Measurements from ENCODE around the gene SLC7A1.

Gene SLC7A1

GRCh38 chr13:29551214-29551613 lies 44.3 kb downstream of the SLC7A1 start:
- no peak for DNase-seq (ENCODE audit: low read depth)

GRCh38 chr13:29550430-29550988 lies 45.0 kb downstream of the SLC7A1 start:
- no peak for DNase-seq (ENCODE audit: low read depth)

GRCh38 chr13:29548722-29549121 lies 46.8 kb downstream of the SLC7A1 start:
- no peak for DNase-seq (ENCODE audit: low read depth)

GRCh38 chr13:29547153-29547552 lies 48.3 kb downstream of the SLC7A1 start:
- no peak for DNase-seq (ENCODE audit: low read depth)

GRCh38 chr13:29546662-29547061 lies 48.8 kb downstream of the SLC7A1 start:
- no peak for DNase-seq (ENCODE audit: low read depth)

GRCh38 chr13:29545988-29546387 lies 49.5 kb downstream of the SLC7A1 start:
- no peak for DNase-seq (ENCODE audit: low read depth)

DNA sequence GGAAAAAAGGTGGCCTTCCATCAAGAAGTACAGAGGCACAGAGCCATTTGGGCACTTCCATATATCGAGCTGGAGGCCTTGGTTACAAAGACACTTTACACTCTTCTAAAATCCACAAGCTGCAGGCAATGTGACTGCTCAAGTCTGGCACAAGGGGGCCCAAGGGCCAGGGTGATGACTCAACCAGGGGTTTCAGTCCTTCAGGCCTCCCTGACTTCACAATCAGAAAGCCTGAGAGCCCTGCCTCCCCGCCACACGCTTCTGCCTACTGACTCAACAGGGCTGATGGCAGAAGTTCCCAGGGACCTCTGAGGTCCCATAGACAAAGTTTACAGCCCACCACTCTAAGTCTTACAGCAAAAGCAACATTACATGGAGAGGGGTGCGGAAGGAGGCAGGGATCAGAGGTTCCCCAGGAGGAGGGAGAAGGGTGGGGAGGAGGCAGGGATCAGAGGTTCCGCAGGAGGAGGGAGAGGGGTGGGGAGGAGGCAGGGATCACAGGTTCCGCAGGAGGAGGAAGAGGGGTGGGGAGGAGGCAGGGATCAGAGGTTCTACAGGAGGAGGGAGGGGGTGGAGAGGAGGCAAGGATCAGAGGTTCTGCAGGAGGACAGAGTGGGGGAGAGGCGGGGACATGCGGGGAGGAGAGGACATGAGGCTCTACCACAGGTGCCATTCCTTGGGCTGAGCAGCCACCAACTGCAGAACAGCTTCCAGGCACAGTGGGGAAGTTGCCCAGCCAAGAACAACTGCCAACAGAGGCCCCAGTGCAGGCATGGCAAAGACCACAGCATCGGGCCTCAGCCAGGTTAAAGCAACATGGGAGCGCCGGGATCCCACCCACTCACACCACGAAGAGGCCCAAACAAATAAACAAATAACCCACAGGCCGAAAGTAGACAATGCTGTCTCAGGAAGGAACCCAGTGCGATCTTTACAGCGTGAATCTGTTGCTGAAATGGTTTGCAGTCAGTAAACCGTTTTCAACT lies 52.0 kb downstream of the SLC7A1 start:
- no peak for DNase-seq (ENCODE audit: low read depth)

DNA sequence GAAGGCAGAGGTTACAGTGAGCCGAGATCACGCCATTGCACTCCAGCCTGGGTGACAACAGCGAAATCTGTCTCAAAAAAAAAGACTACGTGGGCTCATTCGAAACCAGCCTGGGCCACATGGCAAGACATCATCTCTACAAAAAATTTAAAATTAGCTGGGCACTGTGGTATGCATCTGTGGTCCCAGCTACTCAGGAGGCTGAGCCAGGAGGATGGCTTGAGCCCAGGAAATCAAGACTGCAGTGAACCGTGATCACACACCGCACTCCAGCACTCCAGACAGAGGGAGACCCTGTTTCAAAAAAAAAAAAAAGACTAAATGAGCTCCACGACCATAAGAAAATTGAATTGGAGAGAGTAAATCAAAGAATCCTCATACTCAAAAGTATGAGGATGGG lies 53.1 kb downstream of the SLC7A1 start:
- no peak for DNase-seq (ENCODE audit: low read depth)

- DNase-seq (ENCODE audit: low read depth) = no peak
Observed at GRCh38 chr13:29541400-29541799, 54.1 kb downstream of the SLC7A1 start.

- no peak for DNase-seq (ENCODE audit: low read depth)
Observed at GRCh38 chr13:29540799-29541198, 54.7 kb downstream of the SLC7A1 start.

DNA sequence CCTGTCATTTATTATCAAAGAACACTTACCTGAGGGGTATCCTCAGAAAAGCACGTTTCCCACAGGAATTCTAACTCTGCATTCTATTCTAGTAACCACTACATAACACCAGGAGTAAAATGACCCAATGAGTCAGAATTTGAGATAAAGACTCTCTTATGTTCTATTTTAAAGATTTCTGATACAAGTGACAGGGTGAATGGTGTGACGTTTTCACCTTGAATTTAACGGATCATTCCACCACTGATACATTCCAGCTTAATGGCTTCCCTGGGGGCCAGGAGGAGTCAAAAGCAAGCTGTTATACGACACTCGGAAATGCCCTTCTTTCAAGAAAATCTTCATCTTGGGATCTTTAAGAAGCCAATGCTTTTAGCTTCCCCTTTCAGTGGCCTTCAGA lies 55.2 kb downstream of the SLC7A1 start:
- DNase-seq (ENCODE audit: low read depth) = no peak

- no peak for DNase-seq (ENCODE audit: low read depth)
Observed at GRCh38 chr13:29539856-29540255, 55.6 kb downstream of the SLC7A1 start.

- DNase-seq (ENCODE audit: low read depth) = no peak
Observed at GRCh38 chr13:29538652-29539040, 56.8 kb downstream of the SLC7A1 start.

DNA sequence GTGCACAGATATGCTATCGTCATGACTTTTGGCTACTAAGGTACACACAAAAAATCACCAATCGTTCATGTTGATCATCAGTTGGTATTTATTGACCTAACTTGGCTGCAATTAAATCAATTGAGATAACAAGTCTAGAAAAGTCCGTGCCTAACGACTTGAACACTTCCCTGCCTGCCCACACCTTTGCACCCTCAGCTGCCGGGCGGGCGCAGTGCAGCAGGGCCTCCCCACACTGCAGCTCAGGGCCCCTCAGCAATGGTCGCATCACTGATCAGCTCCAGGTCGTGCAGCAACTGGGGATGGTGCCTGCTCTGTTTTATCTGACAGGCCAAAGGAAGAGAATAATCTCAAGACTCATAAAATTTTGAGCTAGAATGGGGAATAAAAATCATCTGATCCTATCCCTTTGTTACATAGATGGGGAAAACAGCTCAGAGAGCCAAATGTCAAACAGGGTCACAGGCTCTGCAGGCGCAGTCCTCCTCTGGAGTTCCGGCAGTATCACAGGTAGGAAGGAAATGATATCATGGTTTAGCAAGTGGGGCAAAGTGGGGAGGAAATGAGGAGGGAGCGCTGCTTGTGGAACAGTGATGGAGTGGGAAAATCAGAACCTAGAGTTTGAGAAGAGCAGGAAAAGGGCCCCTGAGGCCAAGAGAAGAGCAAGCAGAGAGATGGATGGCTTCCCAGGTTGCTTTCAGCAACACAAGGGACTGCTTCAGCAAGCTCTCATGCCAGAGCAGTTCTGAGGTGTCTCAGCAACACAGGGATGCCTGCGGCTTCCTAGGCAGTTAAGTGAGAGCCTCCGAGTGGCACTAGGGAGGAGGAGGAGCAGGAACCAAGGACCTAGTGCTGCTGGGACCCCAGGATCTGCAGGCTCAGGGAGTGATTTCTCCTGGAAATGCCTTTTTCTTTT lies 57.5 kb downstream of the SLC7A1 start:
- DNase-seq (ENCODE audit: low read depth) = no peak

- DNase-seq (ENCODE audit: low read depth) = no peak
Observed at GRCh38 chr13:29536853-29537252, 58.6 kb downstream of the SLC7A1 start.

DNA sequence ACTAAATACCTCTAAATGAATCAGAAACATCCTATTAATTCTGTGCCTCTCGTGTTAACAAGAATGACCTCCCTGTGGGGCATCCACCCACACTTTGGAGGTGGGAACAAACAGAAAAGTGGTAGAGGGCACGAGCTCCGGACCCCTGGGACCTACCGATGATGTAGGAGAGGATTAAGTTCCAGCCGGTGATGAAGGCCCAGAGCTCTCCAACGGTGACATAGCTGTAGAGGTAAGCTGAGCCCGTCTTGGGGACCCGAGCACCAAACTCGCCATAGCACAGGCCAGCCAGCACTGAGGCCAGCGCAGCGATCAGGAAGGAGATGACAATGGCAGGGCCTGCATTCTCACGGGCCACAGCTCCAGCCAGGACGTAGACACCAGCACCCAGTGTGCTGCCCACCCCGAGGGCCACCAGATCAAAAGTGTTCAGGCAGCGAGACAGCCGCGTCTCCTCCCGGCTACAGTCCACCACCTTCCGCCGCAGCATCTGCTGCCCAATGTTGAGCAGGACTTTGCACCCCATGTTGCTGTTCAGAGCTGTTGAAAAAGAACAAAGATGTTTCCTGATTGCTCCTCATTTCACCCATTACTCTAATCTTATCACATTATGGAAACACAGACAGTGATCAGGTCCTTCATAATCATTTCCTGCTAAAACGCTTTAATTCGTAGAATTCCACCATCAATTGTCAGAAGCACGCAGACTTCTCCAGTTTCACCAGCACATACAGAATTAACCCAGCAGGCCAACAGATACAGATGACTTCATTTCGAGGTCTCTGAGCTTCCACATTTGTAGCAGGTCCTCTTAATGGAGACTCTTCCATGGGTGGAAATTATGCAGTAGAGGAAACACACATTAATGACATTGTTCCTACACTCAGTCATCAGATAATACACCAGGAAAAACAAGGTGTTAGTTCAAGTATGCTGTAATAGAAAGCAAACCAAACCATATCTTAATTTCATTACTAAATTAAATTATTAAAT lies 59.5 kb downstream of the SLC7A1 start:
- DNase-seq (ENCODE audit: low read depth) = no peak

GRCh38 chr13:29534083-29534482 lies 61.4 kb downstream of the SLC7A1 start:
- DNase-seq (ENCODE audit: low read depth) = no peak

GRCh38 chr13:29532821-29533220 lies 62.7 kb downstream of the SLC7A1 start:
- DNase-seq (ENCODE audit: low read depth) = no peak

- peak; percentile 87 for DNase-seq (ENCODE audit: low read depth)
Observed at GRCh38 chr13:29532116-29532515, 63.4 kb downstream of the SLC7A1 start.

DNA sequence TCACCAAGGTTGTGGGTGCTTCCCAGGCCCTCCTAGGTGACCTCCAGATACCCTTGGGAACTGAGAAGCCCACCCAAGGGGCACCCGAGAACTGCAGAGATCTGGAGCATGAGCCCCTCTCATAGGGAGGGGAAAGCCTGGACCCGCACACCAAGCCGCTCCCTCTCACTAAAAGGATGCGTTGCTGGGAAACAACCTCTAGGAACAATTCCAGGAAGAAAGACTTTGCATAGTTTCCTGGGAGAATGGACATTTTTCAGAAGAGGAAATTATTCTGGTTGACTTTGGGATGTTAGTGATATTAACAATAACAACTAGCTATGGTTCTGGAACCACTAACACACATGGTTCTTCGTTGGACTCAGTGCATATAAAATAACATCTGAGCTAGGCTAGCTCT lies 64.6 kb downstream of the SLC7A1 start:
- no peak for DNase-seq (ENCODE audit: low read depth)

DNA sequence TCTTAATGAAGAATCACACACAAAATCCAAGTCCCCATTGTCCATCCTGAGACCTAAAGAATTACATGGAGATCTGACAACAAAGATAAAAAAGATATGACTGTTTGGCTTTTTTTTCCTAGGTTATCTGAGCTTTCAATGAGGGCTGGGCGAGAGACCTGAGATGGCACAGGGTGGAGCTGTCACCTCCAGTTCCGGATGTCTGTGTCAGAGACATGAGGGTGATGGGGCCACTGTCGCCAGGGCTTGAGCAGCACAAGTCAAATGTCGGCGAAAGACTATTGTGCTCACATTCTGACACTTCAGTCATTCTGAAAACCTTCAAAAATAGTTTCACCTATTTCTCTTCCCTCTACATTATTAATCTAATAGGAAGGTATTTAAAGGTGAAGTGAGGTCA lies 65.7 kb downstream of the SLC7A1 start:
- no peak for DNase-seq (ENCODE audit: low read depth)
